OCI-LY3 (cell line): Measurements from ENCODE around the gene CRYBB2.

Experiments used
- H2AFZ ChIP-seq: fragments of 200-600, 300-600 bp; shearing (Covaris generic); 2 replicates; pipeline ENCODE4 v1.6.0; 2014; ENCODE audit warnings: antibody characterized with exemption, low read depth, low read length
- H3K27ac ChIP-seq: fragments of 200-600, 300-600 bp; sonication (generic); 2 replicates; pipeline ENCODE4 v1.5.1; 2014; ENCODE audit warnings: mild to moderate bottlenecking, low read length, moderate library complexity, mixed read lengths
- H3K27me3 ChIP-seq: fragments of 200-600, 300-600 bp; sonication (generic); 2 replicates; pipeline ENCODE4 v1.6.1; 2014; ENCODE audit warnings: low read depth, low read length, mixed read lengths
- H3K36me3 ChIP-seq: fragments of 200-600, 300-600 bp; sonication (generic); replicated peaks from 2 replicates; pipeline ENCODE3; 2014; ENCODE audit warnings: low read depth, low read length, mixed read lengths
- H3K4me1 ChIP-seq: fragments of 300-600, 200-600 bp; sonication (generic); 2 replicates; pipeline ENCODE4 v1.6.1; 2014; ENCODE audit warnings: low read length, mixed read lengths
- H3K4me2 ChIP-seq: fragments of 200-600, 300-600 bp; sonication (generic); 2 replicates; pipeline ENCODE4 v1.6.1; 2014; ENCODE audit warnings: low read length, mixed read lengths
- H3K4me3 ChIP-seq: fragments of 300-600, 200-600 bp; sonication (generic); 2 replicates; pipeline ENCODE4 v1.5.1; 2014; ENCODE audit warnings: antibody characterized with exemption, mild to moderate bottlenecking, low read length, moderate library complexity
- H3K79me2 ChIP-seq: fragments of 300-600, 200-600 bp; shearing (Covaris generic); 2 replicates; pipeline ENCODE4 v1.6.1; 2014; ENCODE audit warnings: mild to moderate bottlenecking, low read length, mixed read lengths
- H3K9ac ChIP-seq: fragments of 300-600, 200-600 bp; shearing (Covaris generic); 2 replicates; pipeline ENCODE4 v1.6.0; 2014; ENCODE audit warnings: mild to moderate bottlenecking, low read length, moderate library complexity
- H3K9me3 ChIP-seq: fragments of 200-600, 300-600 bp; shearing (Covaris generic); 2 replicates; pipeline ENCODE4 v1.6.1; 2014; ENCODE audit warnings: low read length, mixed read lengths; ENCODE audit not compliant: insufficient read depth
- H4K20me1 ChIP-seq: fragments of 200-600, 300-600 bp; sonication (generic); 2 replicates; pipeline ENCODE4 v1.6.1; 2016; ENCODE audit warnings: low read length, mixed read lengths; ENCODE audit not compliant: insufficient read depth
- EZH2phosphoT487 ChIP-seq: fragments of 200-600 bp; shearing (Covaris generic); IDR thresholded peaks from 2 replicates; pipeline ENCODE4 v1.6.1; 2018; ENCODE audit warnings: antibody characterized with exemption, mixed run types, low read depth
- TF ChIP-seq, protein P1 (sequence below): fragments of 200-600, 300-600 bp; sonication (generic); IDR thresholded peaks from 2 replicates; pipeline ENCODE4 v1.5.1; 2014; ENCODE audit warnings: antibody characterized with exemption, low read length, low read depth

Gene CRYBB2

DNA sequence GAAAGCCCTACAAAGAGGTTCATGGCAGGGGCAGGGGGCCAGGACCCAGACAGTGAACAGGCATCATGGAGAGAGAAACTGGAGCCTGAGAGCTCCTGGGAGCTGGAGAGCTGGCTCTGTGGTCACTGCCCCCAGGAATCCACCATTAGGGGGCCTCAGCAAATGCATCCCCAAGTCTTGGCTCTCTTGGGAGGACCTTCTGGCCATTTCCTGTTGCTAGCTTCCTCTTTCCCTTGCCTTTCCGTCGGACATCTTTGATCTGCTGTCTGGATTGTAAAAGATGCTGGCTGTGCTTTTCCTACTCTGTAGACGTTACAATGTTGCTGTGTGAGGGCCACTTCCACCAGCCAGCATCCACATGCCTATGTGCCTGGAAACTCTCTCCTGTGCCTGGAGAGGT is 7.1 kb upstream of the CRYBB2 start:
- H3K4me3 ChIP-seq: no peak overlapping the region
- no peak overlapping the region for H3K9ac ChIP-seq
- no peaks in the 10 kb centered on the region for H3K36me3 ChIP-seq
- no peaks in the 10 kb centered on the region for H3K9me3 ChIP-seq
- peaks cover 19% of the 10 kb centered on the region; the same call in 1 of the 2 replicates for H3K27me3 ChIP-seq
- TF ChIP-seq, protein P1, sequence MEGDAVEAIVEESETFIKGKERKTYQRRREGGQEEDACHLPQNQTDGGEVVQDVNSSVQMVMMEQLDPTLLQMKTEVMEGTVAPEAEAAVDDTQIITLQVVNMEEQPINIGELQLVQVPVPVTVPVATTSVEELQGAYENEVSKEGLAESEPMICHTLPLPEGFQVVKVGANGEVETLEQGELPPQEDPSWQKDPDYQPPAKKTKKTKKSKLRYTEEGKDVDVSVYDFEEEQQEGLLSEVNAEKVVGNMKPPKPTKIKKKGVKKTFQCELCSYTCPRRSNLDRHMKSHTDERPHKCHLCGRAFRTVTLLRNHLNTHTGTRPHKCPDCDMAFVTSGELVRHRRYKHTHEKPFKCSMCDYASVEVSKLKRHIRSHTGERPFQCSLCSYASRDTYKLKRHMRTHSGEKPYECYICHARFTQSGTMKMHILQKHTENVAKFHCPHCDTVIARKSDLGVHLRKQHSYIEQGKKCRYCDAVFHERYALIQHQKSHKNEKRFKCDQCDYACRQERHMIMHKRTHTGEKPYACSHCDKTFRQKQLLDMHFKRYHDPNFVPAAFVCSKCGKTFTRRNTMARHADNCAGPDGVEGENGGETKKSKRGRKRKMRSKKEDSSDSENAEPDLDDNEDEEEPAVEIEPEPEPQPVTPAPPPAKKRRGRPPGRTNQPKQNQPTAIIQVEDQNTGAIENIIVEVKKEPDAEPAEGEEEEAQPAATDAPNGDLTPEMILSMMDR: no peak
- TF ChIP-seq EZH2phosphoT487: no peak
- H2AFZ ChIP-seq: 0 out of 2 replicates have a peak overlapping the region, but pooled peaks have one; percentile 17
- no peaks in the 10 kb centered on the region for H3K79me2 ChIP-seq
- H3K4me1 ChIP-seq: no peaks in the 10 kb centered on the region
- no peaks in the 10 kb centered on the region for H4K20me1 ChIP-seq
- no peak overlapping the region for H3K27ac ChIP-seq
- H3K4me2 ChIP-seq: no peak overlapping the region

DNA sequence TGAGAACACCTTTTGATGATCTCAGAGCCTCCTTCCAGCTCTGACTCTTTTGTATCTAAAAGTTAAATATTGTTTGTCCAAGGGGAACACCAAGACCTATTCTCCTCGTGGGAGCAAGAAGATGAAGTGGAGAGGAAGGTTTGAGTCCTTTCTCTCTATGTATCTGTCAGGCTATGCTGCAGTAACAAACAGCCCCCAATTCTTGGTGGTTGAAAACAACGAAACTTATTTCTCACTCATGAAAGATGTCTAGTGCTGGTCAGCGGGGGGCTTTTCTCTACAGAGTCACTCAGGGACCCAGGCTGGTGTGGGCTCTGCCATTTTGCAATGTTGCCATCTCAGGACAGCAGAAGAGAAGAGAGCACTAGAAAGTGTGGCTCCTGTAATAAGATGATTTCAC is 6.2 kb upstream of the CRYBB2 start:
- H3K9ac ChIP-seq: no peak overlapping the region
- H3K9me3 ChIP-seq: no peaks in the 10 kb centered on the region
- no peaks in the 10 kb centered on the region for H4K20me1 ChIP-seq
- H3K27ac ChIP-seq: no peak overlapping the region
- no peak overlapping the region for H3K4me2 ChIP-seq
- TF ChIP-seq, protein P1: no peak
- TF ChIP-seq EZH2phosphoT487: no peak
- peaks cover 19% of the 10 kb centered on the region; the same call in 1 of the 2 replicates for H3K27me3 ChIP-seq
- no peaks in the 10 kb centered on the region for H3K4me1 ChIP-seq
- no peaks in the 10 kb centered on the region for H3K36me3 ChIP-seq
- H3K79me2 ChIP-seq: no peaks in the 10 kb centered on the region
- no peak overlapping the region for H3K4me3 ChIP-seq
- H2AFZ ChIP-seq: no peak overlapping the region

DNA sequence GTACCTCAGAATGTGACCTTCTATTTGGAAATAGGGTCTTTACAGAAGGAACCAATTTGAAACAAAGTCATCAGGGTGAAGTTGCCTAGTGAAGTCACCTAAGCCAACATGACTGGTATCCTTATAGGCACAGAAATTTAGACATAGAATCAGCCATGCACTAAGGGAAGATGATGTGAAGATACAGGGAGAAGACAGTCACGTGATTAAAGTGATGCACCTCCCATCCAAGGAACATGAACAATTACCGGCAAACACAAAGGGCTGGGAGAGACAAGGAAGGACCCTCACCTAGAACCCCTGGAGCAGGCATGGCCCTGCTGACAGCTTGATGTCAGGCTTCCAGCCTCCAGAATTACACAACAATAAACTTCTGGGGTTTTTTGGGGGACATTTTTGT is 3.2 kb upstream of the CRYBB2 start:
- H3K4me2 ChIP-seq: no peak overlapping the region
- H3K36me3 ChIP-seq: no peaks in the 10 kb centered on the region
- H3K4me1 ChIP-seq: no peaks in the 10 kb centered on the region
- TF ChIP-seq, protein P1: no peak
- no peak for TF ChIP-seq EZH2phosphoT487
- no peak overlapping the region for H2AFZ ChIP-seq
- no peaks in the 10 kb centered on the region for H4K20me1 ChIP-seq
- no peak overlapping the region for H3K9ac ChIP-seq
- H3K4me3 ChIP-seq: no peak overlapping the region
- peaks cover 35% of the 10 kb centered on the region; the same call in 1 of the 2 replicates for H3K27me3 ChIP-seq
- H3K9me3 ChIP-seq: no peaks in the 10 kb centered on the region
- no peak overlapping the region for H3K27ac ChIP-seq
- H3K79me2 ChIP-seq: no peaks in the 10 kb centered on the region

DNA sequence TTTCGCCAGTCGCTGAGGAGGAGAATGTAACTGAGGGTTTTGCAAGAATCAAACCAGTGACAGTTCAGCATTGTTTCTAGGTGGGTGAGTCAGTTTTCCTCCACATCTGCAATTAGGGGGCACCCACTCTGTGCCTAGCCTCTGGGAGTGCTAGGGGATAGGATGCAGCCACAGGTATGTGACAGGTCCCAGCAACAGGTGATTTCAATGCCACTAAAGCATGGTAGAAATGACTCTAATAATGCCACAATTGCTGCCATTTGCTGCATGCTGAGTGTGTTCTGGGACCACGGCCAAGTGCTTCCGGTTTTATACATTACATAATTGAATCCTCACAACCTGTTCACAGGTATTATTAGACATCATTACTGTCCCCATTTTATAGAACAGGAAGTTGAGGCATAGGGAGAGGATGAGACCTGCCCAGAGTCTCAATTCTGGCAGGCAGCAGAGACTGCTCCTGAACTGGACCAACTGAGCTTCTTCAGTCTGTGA is 556 bp downstream of the CRYBB2 start:
- no peak overlapping the region for H3K4me2 ChIP-seq

More for the DNA sequence above, 556 bp downstream of the CRYBB2 start:
- no peaks in the 10 kb centered on the region for H3K79me2 ChIP-seq
- no peaks in the 10 kb centered on the region for H3K36me3 ChIP-seq
- H3K27me3 ChIP-seq: peaks cover 48% of the 10 kb centered on the region
- H2AFZ ChIP-seq: no peak overlapping the region
- no peak overlapping the region for H3K4me3 ChIP-seq
- TF ChIP-seq, protein P1: no peak
- no peak for TF ChIP-seq EZH2phosphoT487
- no peaks in the 10 kb centered on the region for H3K4me1 ChIP-seq
- no peak overlapping the region for H3K9ac ChIP-seq
- H3K27ac ChIP-seq: no peak overlapping the region
- no peaks in the 10 kb centered on the region for H3K9me3 ChIP-seq
- no peaks in the 10 kb centered on the region for H4K20me1 ChIP-seq
